ENCODE measurements around the gene RSAD2. TPM values are rescaled to one million over a fixed set of nuclear protein-coding genes. Genes with fewer than 3 reads are reported as not detected.

The RSAD2 gene
- total RNA-seq, 1 donor from 2014 or later: 3.4 TPM

DNA sequence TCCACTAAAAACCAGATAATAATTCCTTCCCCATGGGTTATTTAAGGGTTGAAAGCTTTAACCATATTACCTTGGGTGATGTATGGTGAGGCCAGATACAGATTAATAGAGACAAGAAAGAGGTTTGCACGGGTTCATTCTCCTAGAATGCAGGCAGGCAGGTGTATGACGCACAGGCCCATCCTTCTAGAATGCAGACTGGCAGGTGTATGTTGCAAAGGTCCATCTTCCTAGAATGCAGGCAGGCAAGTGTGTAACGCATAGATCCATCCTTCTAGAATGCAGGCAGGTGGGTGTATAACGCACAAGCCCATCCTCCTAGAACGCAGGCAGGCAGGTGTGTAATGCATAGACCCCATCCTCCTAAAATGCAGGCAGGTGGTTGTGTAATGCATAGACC lies 3.9 kb downstream of the RSAD2 start:
- H3K27me3 Mint-ChIP-seq: peaks cover 15% of the 10 kb centered on the region
- DNase-seq (ENCODE audit: extremely low spot score, unreplicated experiment): no peak
- peaks cover 6% of the 10 kb centered on the region for H3K4me1 Mint-ChIP-seq (ENCODE audit: unreplicated experiment)
- no peak overlapping the region for H3K4me3 Mint-ChIP-seq
- no peaks in the 10 kb centered on the region for H3K36me3 Mint-ChIP-seq
- peaks cover 5% of the 10 kb centered on the region for H3K9me3 Mint-ChIP-seq
- H3K27ac Mint-ChIP-seq: no peak overlapping the region
- TF ChIP-seq CTCF (conservative IDR thresholded peaks at IDR 0.05): no peak

DNA sequence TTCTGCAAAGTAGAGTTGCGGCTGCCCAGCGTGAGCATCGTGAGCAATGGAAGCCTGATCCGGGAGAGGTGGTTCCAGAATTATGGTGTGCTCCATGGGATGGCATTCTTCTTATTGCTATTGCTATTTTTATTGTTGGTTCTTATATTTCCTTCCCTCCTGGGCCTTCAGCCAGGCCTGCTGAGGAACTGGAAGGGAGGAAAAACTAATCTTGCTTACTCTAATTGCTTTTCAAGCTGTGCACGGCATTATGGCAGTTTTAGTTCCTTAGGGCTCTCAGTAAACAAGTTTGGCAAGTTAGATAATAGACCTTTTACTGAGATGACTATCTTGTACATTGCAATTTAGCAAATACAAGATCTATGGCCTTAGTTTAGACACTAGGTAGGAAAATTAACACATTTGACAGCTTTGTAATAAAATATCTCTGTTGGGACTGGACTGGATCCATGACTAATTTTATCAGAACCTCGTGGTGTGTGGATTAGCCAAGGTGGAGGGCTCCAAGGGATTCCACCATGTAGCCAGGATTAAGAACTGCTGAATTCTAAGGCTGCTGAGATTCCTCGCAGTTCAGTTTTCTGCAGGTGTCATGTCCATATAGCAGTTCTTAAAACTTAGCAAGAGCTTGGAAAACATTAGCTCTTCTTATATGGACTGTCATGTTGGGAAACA lies 6.0 kb downstream of the RSAD2 start:
- Mint-ChIP-seq H3K36me3 (no peaks in the 10 kb centered on the region), H3K4me1 (ENCODE audit: unreplicated experiment) (peaks cover 6% of the 10 kb centered on the region), H3K27ac (no peak overlapping the region), H3K9me3 (peaks cover 5% of the 10 kb centered on the region), H3K4me3 (no peak overlapping the region), H3K27me3 (peaks cover 16% of the 10 kb centered on the region)
- no peak for TF ChIP-seq CTCF (conservative IDR thresholded peaks at IDR 0.05)
- DNase-seq (ENCODE audit: extremely low spot score, unreplicated experiment): no peak

GRCh38 chr2:6885551-6885950 lies 8.0 kb downstream of the RSAD2 start:
- H3K27me3 Mint-ChIP-seq: peaks cover 19% of the 10 kb centered on the region
- peaks cover 5% of the 10 kb centered on the region for H3K9me3 Mint-ChIP-seq
- TF ChIP-seq CTCF (conservative IDR thresholded peaks at IDR 0.05): no peak
- H3K4me3 Mint-ChIP-seq: no peak overlapping the region
- H3K27ac Mint-ChIP-seq: no peak overlapping the region
- peaks cover 6% of the 10 kb centered on the region for H3K4me1 Mint-ChIP-seq (ENCODE audit: unreplicated experiment)
- H3K36me3 Mint-ChIP-seq: no peaks in the 10 kb centered on the region
- no peak for DNase-seq (ENCODE audit: extremely low spot score, unreplicated experiment)

DNA sequence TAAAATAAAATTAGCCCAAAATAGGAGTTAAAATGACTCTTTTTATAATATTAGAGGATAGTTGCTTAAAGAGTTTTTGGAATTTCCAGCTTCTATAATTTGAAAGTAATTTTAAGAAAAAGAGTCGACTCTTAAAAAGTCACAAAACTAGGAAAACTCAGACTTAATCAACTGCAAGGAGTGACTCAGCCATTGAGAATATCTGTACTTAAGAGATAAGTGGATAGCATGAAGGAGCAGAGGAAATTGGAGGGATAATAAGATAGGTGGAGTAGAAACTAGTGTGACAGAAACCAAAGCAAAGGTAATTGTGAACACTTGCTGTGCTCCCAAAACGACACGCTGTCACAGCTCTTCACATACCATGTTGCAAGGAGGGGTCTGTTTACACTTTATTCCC lies 8.4 kb downstream of the RSAD2 start:
- no peak overlapping the region for H3K4me3 Mint-ChIP-seq
- peaks cover 5% of the 10 kb centered on the region for H3K9me3 Mint-ChIP-seq
- peaks cover 6% of the 10 kb centered on the region for H3K4me1 Mint-ChIP-seq (ENCODE audit: unreplicated experiment)
- no peak for TF ChIP-seq CTCF (conservative IDR thresholded peaks at IDR 0.05)
- H3K27me3 Mint-ChIP-seq: peaks cover 19% of the 10 kb centered on the region
- no peak for DNase-seq (ENCODE audit: extremely low spot score, unreplicated experiment)
- no peak overlapping the region for H3K27ac Mint-ChIP-seq
- H3K36me3 Mint-ChIP-seq: no peaks in the 10 kb centered on the region

DNA sequence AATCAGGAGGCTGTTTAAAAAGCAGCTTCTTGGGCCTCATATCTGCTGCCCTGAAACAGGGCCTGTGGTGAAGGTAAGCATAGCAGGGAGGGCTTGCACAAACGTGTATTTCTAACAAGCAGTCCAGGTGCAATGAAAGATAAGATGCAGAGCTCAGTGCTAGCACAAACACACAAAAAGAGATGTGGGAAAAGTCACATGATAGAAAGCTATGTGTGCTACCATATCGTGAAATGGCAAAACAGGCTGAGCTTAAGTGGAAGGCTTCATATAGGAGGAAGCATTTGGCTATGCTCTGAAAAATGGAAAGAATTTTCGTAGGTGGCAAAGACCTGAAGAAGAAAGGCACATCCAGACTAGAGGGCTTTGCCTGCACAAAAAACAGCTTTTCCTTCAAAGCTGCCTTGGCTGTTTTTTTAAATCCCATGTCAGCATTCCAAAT lies 10.2 kb downstream of the RSAD2 start:
- TF ChIP-seq CTCF (conservative IDR thresholded peaks at IDR 0.05): no peak
- Mint-ChIP-seq H3K27me3 (peaks cover 19% of the 10 kb centered on the region), H3K4me1 (ENCODE audit: unreplicated experiment) (peaks cover 6% of the 10 kb centered on the region)

More for the DNA sequence above, 10.2 kb downstream of the RSAD2 start:
- H3K36me3 Mint-ChIP-seq: no peaks in the 10 kb centered on the region
- DNase-seq (ENCODE audit: extremely low spot score, unreplicated experiment): no peak
- no peak overlapping the region for H3K4me3 Mint-ChIP-seq
- H3K9me3 Mint-ChIP-seq: peaks cover 5% of the 10 kb centered on the region
- no peak overlapping the region for H3K27ac Mint-ChIP-seq
